Measurements from ENCODE around the gene ASPSCR1.
A peak's percentile ranks its signal among the peaks of the same experiment; 100 is the strongest.

GRCh38 chr17:82037092-82037888 lies 59.9 kb downstream of the ASPSCR1 start, which contains the start of gene DCXR:
- TF ChIP-seq CTCF (IDR thresholded peaks at IDR 0.05) (peak in 5 of 7 experiments; percentile 46 to 85 (median 74)), EP300 (IDR thresholded peaks at IDR 0.05) (no peak), POLR2A (IDR thresholded peaks at IDR 0.05) (peak in 2 of 4 donors; percentile 50 to 81), POLR2AphosphoS5 (IDR thresholded peaks at IDR 0.05) (peak; percentile 83 to 99 (median 99))

Measured in stomach (tissue), 4 donors.